Body of pancreas (tissue), 4 donors: ENCODE measurements around the gene VSX1.

Experiments used
- CTCF ChIP-seq, 7 experiments: fragments of 450-650 bp in 4 of 7; fragments of 200-600 bp in 3 of 7; sonication (generic) in 3 of 7; IDR thresholded peaks; one replicate each; pipeline ENCODE4 v1.5.1; 2016 to 2019; ENCODE audit warnings: antibody characterized with exemption in 7 of 7
- POLR2A ChIP-seq, 3 donors: fragments of 450-650 bp; IDR thresholded peaks; one replicate each; pipeline ENCODE4 v1.6.1; 2016; ENCODE audit warnings: antibody characterized with exemption in 3 of 3, mild to moderate bottlenecking in 2 of 3

GRCh38 chr20:25129908-25130307, 48.0 kb upstream of the VSX1 start:
- TF ChIP-seq CTCF (IDR thresholded peaks at IDR 0.05) (peak in 2 of 7 experiments; percentile 6 to 10), POLR2A (IDR thresholded peaks at IDR 0.05) (no peak)
